Dermis microvascular lymphatic vessel endothelial cell (primary cell): ENCODE data around the gene NFS1. TPM values are rescaled to one million over a fixed set of nuclear protein-coding genes. Genes with fewer than 3 reads are reported as not detected.
"Not testable (repeated sequence)": the region's sequence is repeated elsewhere in the genome, so short reads cannot be mapped to it uniquely, and the experiment has no call there.

Experiments used
- DNase-seq, 2 donors: peaks; one replicate each; pipeline versions ENCODE4 v3.0.0 to v3.0.0-alpha.2; 2010; ENCODE audit warnings: low read depth in 2 of 2
- total RNA-seq: library from RNA; depleted of rRNA; stranded (reverse); fragments of >200 nt; gene quantifications from 2 replicates; pipeline ENCODE4 v1.2.1, GENCODE V29; 2014

The NFS1 gene
- total RNA-seq, 1 donor from 2014 or later: 15.1 TPM

- DNase-seq: no peak
Observed at GRCh38 chr20:35710039-35710438, 10.9 kb upstream of the NFS1 start.

GRCh38 chr20:35709259-35709658 is 10.1 kb upstream of the NFS1 start:
- no peak for DNase-seq

- no peak for DNase-seq
Observed at GRCh38 chr20:35708502-35708901, 9.3 kb upstream of the NFS1 start.

- DNase-seq: not testable (repeated sequence)
Observed at GRCh38 chr20:35706591-35707529, 7.7 kb upstream of the NFS1 start.

GRCh38 chr20:35705894-35706293 is 6.7 kb upstream of the NFS1 start:
- not testable (repeated sequence) for DNase-seq

- DNase-seq: no peak
Observed at GRCh38 chr20:35704514-35705261, 5.5 kb upstream of the NFS1 start.

- DNase-seq: no peak
Observed at GRCh38 chr20:35702824-35703695, 3.9 kb upstream of the NFS1 start.

- DNase-seq: no peak
Observed at GRCh38 chr20:35702051-35702823, 3.1 kb upstream of the NFS1 start.

GRCh38 chr20:35700625-35701148 is 1.5 kb upstream of the NFS1 start:
- no peak for DNase-seq

GRCh38 chr20:35699957-35700624 is 939 bp upstream of the NFS1 start:
- DNase-seq: no peak

- DNase-seq: no peak
Observed at GRCh38 chr20:35698298-35699126, 640 bp downstream of the NFS1 start.

- DNase-seq: no peak
Observed at GRCh38 chr20:35697696-35698297, 1.4 kb downstream of the NFS1 start.

- no peak for DNase-seq
Observed at GRCh38 chr20:35695978-35696377, 3.2 kb downstream of the NFS1 start.

GRCh38 chr20:35695245-35695749 is 3.9 kb downstream of the NFS1 start:
- DNase-seq: no peak

GRCh38 chr20:35690265-35690664 is 8.9 kb downstream of the NFS1 start:
- no peak for DNase-seq

GRCh38 chr20:35686872-35687271 is 12.3 kb downstream of the NFS1 start:
- DNase-seq: not testable (repeated sequence)

- DNase-seq: not testable (repeated sequence)
Observed at GRCh38 chr20:35685368-35685767, 13.8 kb downstream of the NFS1 start.

- DNase-seq: no peak
Observed at GRCh38 chr20:35681960-35682359, 17.2 kb downstream of the NFS1 start.
